Rectal smooth muscle tissue (tissue), 1 donor: ENCODE measurements around the gene TSEN54.

Experiments used
- H3K27ac ChIP-seq: one replicate; pipeline ENCODE4 v1.7.0; 2013; ENCODE audit warnings: low read depth, low read length, inconsistent platforms
- H3K27me3 ChIP-seq: one replicate; pipeline ENCODE4 v1.7.0; 2013; ENCODE audit warnings: low read length; ENCODE audit not compliant: control insufficient read depth, insufficient read depth
- H3K36me3 ChIP-seq: one replicate; pipeline ENCODE4 v1.7.0; 2013; ENCODE audit warnings: low read length; ENCODE audit not compliant: control insufficient read depth, insufficient read depth
- H3K4me1 ChIP-seq: one replicate; pipeline ENCODE4 v1.7.0; 2013; ENCODE audit warnings: low read length; ENCODE audit not compliant: control insufficient read depth, insufficient read depth
- H3K4me3 ChIP-seq: one replicate; pipeline ENCODE4 v1.7.0; 2013; ENCODE audit warnings: low read length
- H3K9ac ChIP-seq: one replicate; pipeline ENCODE4 v1.7.0; 2013; ENCODE audit warnings: low read length

The TSEN54 gene

DNA sequence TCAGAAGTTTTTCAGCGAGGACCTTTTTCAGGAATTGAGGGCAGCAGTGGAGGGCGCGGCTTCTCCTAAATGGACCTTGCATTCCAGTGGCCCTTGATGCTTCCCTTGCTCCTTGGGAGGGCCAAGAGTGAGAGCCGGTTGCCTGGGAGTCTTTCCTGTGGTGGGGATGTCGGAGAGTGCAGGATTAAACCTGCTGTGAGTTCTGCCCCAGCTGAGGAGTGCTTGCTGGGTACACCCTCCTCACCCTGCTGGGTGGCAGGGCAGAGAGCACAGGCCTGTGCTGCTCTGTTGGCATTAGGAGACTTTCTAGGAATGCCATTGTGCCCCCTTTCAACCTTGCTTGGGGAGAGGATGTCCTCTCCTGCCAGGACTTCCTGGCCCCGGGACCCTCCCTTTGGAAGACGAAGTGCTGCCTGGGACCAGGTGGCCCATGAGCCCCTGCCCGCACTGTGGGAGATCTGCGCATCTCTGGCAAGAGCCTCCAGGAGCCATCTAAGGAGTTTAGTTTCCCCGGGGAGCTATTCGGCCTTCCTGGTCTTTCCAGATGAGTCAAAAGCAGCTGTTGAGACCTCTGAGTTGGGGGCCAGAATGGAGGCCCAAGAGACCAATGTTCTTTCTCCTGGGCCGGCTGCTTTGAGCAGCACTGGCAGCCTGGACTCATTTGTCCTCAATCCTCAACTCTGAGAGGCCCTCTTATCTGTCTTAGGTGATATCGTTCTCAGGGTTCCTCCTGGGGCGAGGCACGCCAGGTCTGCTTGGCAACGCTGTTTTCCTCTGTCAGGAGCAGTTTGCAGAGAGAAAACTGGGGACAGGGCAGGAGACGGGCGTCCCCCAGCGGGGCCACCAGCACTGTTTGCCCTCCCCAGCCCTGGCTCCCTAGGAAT lies 14.8 kb downstream of the TSEN54 start:
- Histone ChIP-seq H3K4me1 (peaks cover 2% of the 10 kb centered on the region), H3K27ac (no peak overlapping the region), H3K4me3 (no peak overlapping the region), H3K27me3 (no peaks in the 10 kb centered on the region), H3K9ac (no peak overlapping the region), H3K36me3 (no peaks in the 10 kb centered on the region)

DNA sequence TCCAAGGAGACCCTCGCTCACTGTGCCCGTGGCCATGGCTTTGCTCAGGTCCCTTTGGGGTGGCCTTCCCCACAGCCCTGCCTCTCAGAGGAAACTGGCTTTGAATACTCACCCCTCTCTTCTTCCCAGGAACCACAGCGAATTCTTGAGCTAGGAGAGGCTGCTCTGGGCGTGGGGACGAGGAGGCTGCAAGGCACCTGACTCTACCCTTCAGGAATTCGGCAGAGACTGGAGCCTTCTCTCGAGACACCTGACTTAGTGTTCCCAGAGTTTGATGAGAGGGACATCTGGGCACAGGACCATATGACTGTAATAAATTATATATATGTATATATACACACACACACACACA lies 15.4 kb downstream of the TSEN54 start:
- Histone ChIP-seq H3K4me1 (no peaks in the 10 kb centered on the region), H3K9ac (no peak overlapping the region), H3K36me3 (no peaks in the 10 kb centered on the region), H3K4me3 (no peak overlapping the region), H3K27me3 (no peaks in the 10 kb centered on the region), H3K27ac (no peak overlapping the region)

DNA sequence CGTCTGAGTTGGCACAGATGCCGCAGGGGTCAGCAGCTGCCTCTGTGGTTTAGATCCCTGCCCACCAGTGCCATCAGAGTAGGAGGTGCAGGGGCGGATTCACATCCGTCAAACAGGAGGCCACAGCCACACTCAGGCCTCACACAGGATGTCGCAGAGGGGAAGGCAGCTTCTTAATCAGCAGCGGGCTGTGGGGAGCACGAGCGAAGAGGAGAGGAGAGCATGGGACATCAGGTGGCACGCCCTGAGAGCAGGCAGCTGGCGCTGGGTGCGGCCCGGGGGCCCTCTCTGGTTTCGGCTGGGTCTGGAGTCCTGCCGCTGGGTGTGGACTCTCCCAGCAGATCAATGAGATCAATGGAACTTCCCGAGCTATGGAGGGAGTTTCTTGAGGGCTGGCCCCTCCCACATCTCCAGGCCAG lies 18.8 kb downstream of the TSEN54 start:
- no peak overlapping the region for H3K9ac ChIP-seq
- H3K27ac ChIP-seq: no peak overlapping the region
- H3K4me3 ChIP-seq: no peak overlapping the region
- no peaks in the 10 kb centered on the region for H3K27me3 ChIP-seq
- H3K36me3 ChIP-seq: no peaks in the 10 kb centered on the region
- no peaks in the 10 kb centered on the region for H3K4me1 ChIP-seq

DNA sequence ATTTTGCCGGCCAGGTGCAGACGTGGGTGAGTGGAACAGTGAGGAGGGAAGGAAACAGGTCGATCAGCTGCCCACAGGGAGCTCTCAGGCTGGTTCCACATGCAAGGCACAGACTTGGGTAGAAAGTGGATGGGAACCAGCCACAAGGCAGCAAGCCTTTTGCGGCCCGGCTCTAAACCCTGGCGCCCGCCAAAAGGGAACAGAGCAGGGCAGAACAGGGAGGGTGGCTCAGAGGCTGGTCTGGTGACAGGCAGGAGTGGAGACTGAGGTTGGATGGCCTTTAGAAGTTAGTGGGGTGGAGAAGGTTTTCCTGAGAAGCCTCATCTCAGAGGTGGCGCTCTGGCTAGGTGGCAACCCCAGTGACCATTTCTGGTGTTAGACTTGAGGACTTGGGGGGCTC lies 19.5 kb downstream of the TSEN54 start:
- Histone ChIP-seq H3K4me1 (no peaks in the 10 kb centered on the region), H3K9ac (no peak overlapping the region), H3K4me3 (no peak overlapping the region), H3K27me3 (no peaks in the 10 kb centered on the region), H3K36me3 (no peaks in the 10 kb centered on the region), H3K27ac (no peak overlapping the region)

DNA sequence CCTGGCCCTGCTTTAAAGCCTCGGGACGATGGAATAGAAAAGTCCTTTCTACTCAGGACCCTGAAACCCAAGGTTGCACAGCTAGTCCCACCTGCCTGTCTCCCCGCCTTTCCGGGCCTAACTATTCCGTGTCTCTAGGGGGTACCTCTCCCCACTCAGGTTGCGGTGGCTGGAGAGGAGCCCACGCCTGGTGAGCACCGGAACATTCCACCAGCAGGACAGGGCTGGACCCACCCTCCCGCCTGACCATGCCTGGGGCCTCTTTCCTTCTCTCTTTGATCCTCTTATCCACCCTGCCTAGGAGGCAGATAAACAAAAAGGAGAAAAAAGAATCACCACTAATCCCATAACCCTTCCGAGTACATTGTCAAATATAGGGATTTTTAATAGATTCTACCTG lies 20.0 kb downstream of the TSEN54 start:
- Histone ChIP-seq H3K4me3 (no peak overlapping the region), H3K4me1 (no peaks in the 10 kb centered on the region), H3K9ac (no peak overlapping the region), H3K27ac (no peak overlapping the region), H3K27me3 (no peaks in the 10 kb centered on the region), H3K36me3 (no peaks in the 10 kb centered on the region)

DNA sequence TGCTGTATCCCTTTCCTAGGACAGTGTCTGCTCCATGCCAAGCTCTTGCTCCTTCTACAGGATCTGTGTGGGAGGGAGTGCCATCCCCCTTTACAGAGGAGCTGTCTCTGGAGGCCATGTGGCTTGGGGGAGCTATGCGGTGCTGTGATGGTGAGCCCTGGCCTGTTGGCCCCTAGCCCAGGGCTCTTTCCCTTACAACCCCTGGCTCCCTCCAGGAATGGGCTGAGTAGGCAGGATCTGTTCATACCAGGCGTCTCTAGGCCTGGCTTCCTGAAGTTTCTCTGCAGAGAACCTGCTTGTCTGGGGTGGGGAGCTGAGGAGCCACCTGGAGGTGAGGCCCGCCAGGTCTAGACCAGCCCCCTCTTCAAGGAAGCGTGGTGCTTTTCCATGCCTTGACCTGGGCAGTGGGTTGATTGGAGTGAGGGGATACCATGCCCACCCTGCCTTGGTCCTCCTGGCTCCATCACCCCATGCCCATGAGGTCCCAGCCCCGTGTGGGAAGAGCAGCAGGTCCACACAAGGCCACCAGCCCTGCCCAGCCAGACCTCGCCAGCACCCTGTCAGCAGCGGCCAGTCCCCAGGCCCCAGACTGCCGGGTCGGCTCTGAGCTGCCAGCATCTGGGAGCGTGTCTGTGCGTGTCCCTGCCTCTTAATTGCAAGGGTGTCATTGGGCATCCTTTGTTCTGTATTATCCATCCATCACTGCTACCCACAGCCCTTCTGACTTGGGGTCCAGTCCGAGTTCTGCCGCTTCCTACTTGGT lies 23.8 kb downstream of the TSEN54 start:
- Histone ChIP-seq H3K27ac (no peak overlapping the region), H3K9ac (no peak overlapping the region), H3K4me3 (no peak overlapping the region), H3K4me1 (no peaks in the 10 kb centered on the region), H3K27me3 (no peaks in the 10 kb centered on the region), H3K36me3 (no peaks in the 10 kb centered on the region)

DNA sequence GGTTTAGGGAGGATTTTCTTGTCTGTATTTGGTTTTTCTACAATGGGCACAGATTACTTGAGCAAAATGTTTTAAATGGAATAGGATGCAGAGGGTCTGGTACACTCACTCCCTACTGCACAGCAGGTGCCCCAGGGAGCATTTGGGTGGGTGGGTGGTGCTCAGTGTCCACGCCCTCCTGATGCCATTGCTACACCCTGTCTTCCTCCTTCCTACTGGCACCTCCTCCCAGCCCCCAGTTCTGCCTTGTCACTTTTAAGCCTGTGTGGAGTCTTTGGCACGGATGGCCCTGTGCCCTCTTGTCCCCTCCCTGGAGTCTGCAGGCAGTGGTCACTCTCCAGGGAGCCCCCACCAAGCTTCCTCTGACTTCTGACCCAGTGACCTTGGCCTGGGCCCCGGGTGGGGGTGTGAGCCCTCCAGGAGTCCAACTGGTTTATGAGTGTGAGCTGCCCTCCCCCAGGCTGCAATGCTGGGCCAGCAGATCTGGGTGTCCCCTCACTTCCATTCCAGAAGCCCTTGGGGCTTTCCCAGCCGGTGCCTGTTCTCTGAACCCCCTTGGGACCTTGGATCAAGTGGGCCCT lies 24.7 kb downstream of the TSEN54 start:
- no peak overlapping the region for H3K4me3 ChIP-seq
- no peaks in the 10 kb centered on the region for H3K4me1 ChIP-seq
- H3K27ac ChIP-seq: no peak overlapping the region
- H3K36me3 ChIP-seq: no peaks in the 10 kb centered on the region
- H3K27me3 ChIP-seq: no peaks in the 10 kb centered on the region
- no peak overlapping the region for H3K9ac ChIP-seq

DNA sequence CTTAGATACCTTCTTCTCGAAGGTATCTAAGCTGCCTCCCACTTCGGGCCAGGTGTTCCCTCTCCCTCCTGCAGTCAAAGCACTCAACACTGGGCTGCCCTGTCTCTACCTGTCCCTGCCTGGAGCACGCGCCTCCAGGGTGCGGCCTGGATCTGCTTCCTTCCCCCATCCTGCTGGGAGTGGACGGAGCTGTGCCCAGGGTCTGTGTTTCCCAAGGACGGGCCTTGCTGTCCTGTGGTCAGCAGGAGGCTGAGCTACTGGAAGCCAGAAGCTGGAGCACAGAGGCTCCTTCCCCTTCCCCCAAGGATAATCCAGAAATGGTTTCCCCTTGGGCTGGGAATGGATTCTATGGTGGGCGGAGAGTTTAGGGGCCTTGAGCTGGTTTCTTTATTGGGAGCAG lies 25.9 kb downstream of the TSEN54 start:
- Histone ChIP-seq H3K4me3 (no peak overlapping the region), H3K27me3 (no peaks in the 10 kb centered on the region), H3K27ac (no peak overlapping the region), H3K36me3 (no peaks in the 10 kb centered on the region), H3K9ac (no peak overlapping the region), H3K4me1 (no peaks in the 10 kb centered on the region)

DNA sequence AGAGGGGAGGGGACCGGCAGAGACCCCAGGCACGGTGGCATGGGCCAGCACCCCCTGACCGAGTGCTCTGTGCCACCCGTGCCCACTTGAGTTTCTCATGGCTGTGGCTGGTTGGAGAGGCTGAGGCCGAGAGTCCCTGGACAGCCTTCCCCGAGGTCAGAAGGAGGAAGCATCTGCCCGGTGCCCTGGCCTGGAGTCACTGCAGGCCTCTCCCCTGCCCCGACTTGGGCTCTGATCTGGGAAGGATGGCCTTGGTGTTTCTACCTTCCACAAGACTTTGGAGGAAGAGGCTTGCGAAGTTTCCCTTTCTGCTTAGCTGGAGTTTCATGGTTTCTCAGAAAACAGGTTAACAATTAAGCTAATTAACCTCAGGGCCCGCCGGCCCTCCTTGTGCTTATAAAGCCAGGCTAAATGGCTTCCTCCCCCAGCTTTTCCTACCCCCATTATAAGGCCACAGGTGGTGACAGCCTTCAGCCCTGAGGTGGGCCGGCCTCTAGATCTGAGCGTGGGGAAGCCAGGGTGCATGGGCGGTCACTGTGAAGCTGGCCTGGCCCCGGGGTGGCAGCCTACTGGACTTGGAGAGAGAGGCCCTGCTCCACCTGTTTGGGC lies 26.5 kb downstream of the TSEN54 start:
- no peak overlapping the region for H3K9ac ChIP-seq
- H3K27me3 ChIP-seq: no peaks in the 10 kb centered on the region
- H3K4me3 ChIP-seq: no peak overlapping the region
- H3K27ac ChIP-seq: no peak overlapping the region
- no peaks in the 10 kb centered on the region for H3K36me3 ChIP-seq
- H3K4me1 ChIP-seq: no peaks in the 10 kb centered on the region

DNA sequence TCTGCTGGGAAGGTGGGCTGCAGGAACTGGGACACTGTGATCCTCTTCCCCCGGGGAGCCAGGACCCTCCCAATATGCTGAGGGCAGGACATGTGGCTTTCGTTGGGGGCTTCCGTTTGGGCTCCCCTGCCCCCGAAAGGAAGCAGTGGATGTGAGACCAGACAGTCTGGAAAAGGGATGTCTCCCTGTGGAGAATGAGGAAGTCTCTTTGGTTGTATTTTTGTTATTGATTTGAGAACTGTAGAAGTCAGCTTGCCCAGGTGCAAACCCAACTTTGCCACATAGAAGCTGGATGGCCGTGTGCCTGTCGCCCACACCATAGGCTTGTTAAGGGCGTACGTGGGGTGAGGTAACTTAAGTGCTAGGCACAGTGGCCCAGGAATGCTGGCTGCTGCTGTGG lies 27.9 kb downstream of the TSEN54 start:
- Histone ChIP-seq H3K27me3 (no peaks in the 10 kb centered on the region), H3K36me3 (no peaks in the 10 kb centered on the region), H3K9ac (peak overlapping the region; percentile 2), H3K4me1 (no peaks in the 10 kb centered on the region), H3K27ac (no peak overlapping the region), H3K4me3 (no peak overlapping the region)

DNA sequence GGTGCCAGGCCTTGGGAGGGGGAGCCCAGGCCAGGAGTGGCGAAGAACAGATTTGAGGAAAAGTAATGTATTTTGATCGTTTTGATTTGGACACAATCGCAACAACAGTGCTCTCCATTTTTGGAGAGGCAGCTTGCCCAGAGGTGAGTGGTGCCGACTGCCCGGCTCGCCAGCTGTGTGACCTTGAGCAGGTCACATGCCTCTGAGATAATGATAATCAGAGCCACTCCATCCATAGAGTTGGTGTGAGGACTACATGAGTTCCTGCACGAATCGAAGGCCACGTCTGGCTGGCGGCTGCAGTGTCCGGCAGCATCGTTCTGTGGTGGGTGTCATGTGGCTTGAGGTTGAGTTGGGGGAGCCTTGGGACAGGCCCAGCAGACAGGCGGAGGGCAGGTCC lies 29.9 kb downstream of the TSEN54 start:
- Histone ChIP-seq H3K4me1 (no peaks in the 10 kb centered on the region), H3K9ac (no peak overlapping the region), H3K27ac (no peak overlapping the region), H3K36me3 (no peaks in the 10 kb centered on the region), H3K27me3 (no peaks in the 10 kb centered on the region), H3K4me3 (no peak overlapping the region)

DNA sequence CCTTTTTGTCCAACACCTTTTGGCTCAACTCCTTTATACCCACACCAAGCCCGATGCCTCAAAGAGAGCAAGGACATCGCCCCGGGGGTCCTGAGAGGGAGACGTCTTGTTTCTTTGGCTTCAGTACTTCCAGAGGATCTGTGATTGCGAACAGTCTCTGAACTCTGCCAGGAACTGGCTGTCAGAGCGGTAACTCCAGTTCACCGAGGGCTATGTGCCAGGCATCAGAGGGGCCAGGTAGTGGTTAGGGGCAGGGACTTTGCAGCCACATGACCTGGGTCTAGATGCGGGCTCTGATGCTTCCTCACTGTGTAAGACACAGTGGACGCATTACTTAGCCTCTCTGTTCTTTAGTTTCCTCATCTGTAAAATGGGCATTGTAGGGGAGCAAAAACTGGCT lies 30.8 kb downstream of the TSEN54 start:
- no peak overlapping the region for H3K9ac ChIP-seq
- no peaks in the 10 kb centered on the region for H3K36me3 ChIP-seq
- H3K27me3 ChIP-seq: no peaks in the 10 kb centered on the region
- no peaks in the 10 kb centered on the region for H3K4me1 ChIP-seq
- H3K4me3 ChIP-seq: no peak overlapping the region
- H3K27ac ChIP-seq: no peak overlapping the region
